OCI-LY3 (cell line): ENCODE data around the gene RMND5A.
"Not testable (repeated sequence)": the region's sequence is repeated elsewhere in the genome, so short reads cannot be mapped to it uniquely, and the experiment has no call there.

Source experiments
- H2AFZ ChIP-seq: fragments of 200-600, 300-600 bp; shearing (Covaris generic); 2 replicates; pipeline ENCODE4 v1.6.0; 2014; ENCODE audit warnings: antibody characterized with exemption, low read depth, low read length
- H3K27ac ChIP-seq: fragments of 200-600, 300-600 bp; sonication (generic); 2 replicates; pipeline ENCODE4 v1.5.1; 2014; ENCODE audit warnings: mild to moderate bottlenecking, low read length, moderate library complexity, mixed read lengths
- H3K27me3 ChIP-seq: fragments of 200-600, 300-600 bp; sonication (generic); 2 replicates; pipeline ENCODE4 v1.6.1; 2014; ENCODE audit warnings: low read depth, low read length, mixed read lengths
- H3K36me3 ChIP-seq: fragments of 200-600, 300-600 bp; sonication (generic); replicated peaks from 2 replicates; pipeline ENCODE3; 2014; ENCODE audit warnings: low read depth, low read length, mixed read lengths
- H3K4me1 ChIP-seq: fragments of 300-600, 200-600 bp; sonication (generic); 2 replicates; pipeline ENCODE4 v1.6.1; 2014; ENCODE audit warnings: low read length, mixed read lengths
- H3K4me2 ChIP-seq: fragments of 200-600, 300-600 bp; sonication (generic); 2 replicates; pipeline ENCODE4 v1.6.1; 2014; ENCODE audit warnings: low read length, mixed read lengths
- H3K4me3 ChIP-seq: fragments of 300-600, 200-600 bp; sonication (generic); 2 replicates; pipeline ENCODE4 v1.5.1; 2014; ENCODE audit warnings: antibody characterized with exemption, mild to moderate bottlenecking, low read length, moderate library complexity
- H3K79me2 ChIP-seq: fragments of 300-600, 200-600 bp; shearing (Covaris generic); 2 replicates; pipeline ENCODE4 v1.6.1; 2014; ENCODE audit warnings: mild to moderate bottlenecking, low read length, mixed read lengths
- H3K9ac ChIP-seq: fragments of 300-600, 200-600 bp; shearing (Covaris generic); 2 replicates; pipeline ENCODE4 v1.6.0; 2014; ENCODE audit warnings: mild to moderate bottlenecking, low read length, moderate library complexity
- H3K9me3 ChIP-seq: fragments of 200-600, 300-600 bp; shearing (Covaris generic); 2 replicates; pipeline ENCODE4 v1.6.1; 2014; ENCODE audit warnings: low read length, mixed read lengths; ENCODE audit not compliant: insufficient read depth
- H4K20me1 ChIP-seq: fragments of 200-600, 300-600 bp; sonication (generic); 2 replicates; pipeline ENCODE4 v1.6.1; 2016; ENCODE audit warnings: low read length, mixed read lengths; ENCODE audit not compliant: insufficient read depth
- EZH2phosphoT487 ChIP-seq: fragments of 200-600 bp; shearing (Covaris generic); IDR thresholded peaks from 2 replicates; pipeline ENCODE4 v1.6.1; 2018; ENCODE audit warnings: antibody characterized with exemption, mixed run types, low read depth
- TF ChIP-seq, protein P1 (sequence below): fragments of 200-600, 300-600 bp; sonication (generic); IDR thresholded peaks from 2 replicates; pipeline ENCODE4 v1.5.1; 2014; ENCODE audit warnings: antibody characterized with exemption, low read length, low read depth

Gene RMND5A

GRCh38 chr2:86704459-86704971 is 15.6 kb upstream of the RMND5A start:
- H3K79me2 ChIP-seq: no peaks in the 10 kb centered on the region
- H3K36me3 ChIP-seq: no peaks in the 10 kb centered on the region
- H3K9me3 ChIP-seq: no peaks in the 10 kb centered on the region
- no peak overlapping the region for H2AFZ ChIP-seq
- no peaks in the 10 kb centered on the region for H3K4me1 ChIP-seq
- no peaks in the 10 kb centered on the region for H4K20me1 ChIP-seq
- no peak for TF ChIP-seq EZH2phosphoT487
- TF ChIP-seq, protein P1, sequence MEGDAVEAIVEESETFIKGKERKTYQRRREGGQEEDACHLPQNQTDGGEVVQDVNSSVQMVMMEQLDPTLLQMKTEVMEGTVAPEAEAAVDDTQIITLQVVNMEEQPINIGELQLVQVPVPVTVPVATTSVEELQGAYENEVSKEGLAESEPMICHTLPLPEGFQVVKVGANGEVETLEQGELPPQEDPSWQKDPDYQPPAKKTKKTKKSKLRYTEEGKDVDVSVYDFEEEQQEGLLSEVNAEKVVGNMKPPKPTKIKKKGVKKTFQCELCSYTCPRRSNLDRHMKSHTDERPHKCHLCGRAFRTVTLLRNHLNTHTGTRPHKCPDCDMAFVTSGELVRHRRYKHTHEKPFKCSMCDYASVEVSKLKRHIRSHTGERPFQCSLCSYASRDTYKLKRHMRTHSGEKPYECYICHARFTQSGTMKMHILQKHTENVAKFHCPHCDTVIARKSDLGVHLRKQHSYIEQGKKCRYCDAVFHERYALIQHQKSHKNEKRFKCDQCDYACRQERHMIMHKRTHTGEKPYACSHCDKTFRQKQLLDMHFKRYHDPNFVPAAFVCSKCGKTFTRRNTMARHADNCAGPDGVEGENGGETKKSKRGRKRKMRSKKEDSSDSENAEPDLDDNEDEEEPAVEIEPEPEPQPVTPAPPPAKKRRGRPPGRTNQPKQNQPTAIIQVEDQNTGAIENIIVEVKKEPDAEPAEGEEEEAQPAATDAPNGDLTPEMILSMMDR: no peak
- H3K4me3 ChIP-seq: no peak overlapping the region
- no peak overlapping the region for H3K27ac ChIP-seq
- H3K4me2 ChIP-seq: no peak overlapping the region
- no peaks in the 10 kb centered on the region for H3K27me3 ChIP-seq
- H3K9ac ChIP-seq: no peak overlapping the region

DNA sequence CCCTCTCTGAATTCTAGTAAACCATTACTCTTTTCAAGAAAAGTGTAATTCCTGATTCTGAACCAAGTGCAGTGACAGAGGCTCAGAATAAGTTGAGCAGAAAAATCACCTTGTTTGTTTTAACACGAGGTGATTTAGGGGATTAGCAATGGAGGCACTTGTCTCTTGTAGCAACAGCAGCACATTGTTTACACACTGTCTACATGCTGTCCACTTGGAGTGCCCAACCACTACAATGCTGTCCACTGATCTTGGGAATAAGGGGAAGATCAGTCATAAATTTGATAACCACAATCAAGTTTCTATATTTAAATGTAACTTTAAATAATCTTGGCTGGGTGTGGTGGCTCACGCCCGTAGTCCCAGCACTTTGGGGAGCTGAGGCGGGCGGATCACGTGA is 13.9 kb upstream of the RMND5A start:
- no peaks in the 10 kb centered on the region for H3K9me3 ChIP-seq
- TF ChIP-seq, protein P1: no peak
- no peak for TF ChIP-seq EZH2phosphoT487
- no peak overlapping the region for H3K4me3 ChIP-seq
- no peaks in the 10 kb centered on the region for H4K20me1 ChIP-seq
- H3K4me1 ChIP-seq: no peaks in the 10 kb centered on the region
- no peaks in the 10 kb centered on the region for H3K27me3 ChIP-seq
- no peak overlapping the region for H3K27ac ChIP-seq
- H2AFZ ChIP-seq: no peak overlapping the region
- no peaks in the 10 kb centered on the region for H3K36me3 ChIP-seq
- H3K4me2 ChIP-seq: no peak overlapping the region
- H3K9ac ChIP-seq: no peak overlapping the region
- no peaks in the 10 kb centered on the region for H3K79me2 ChIP-seq

DNA sequence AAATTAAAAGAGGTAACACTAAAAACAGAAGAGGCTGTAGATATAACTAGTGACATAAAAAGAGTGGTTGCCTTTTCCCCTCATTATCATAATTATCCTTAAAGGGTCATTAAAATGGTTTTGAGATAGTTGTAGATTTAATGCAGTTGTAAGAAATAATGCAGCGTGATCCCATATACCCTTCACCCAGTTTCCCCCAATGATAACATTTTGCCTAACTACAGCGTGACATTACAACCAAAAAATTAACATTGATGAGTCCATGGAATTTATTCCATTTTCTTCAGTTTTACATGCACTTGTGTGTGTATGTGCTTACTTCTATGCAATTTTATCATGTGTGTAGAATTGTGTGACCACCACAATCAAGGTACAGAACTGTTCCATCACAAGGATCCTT is 13.2 kb upstream of the RMND5A start:
- Histone ChIP-seq H3K9me3 (no peaks in the 10 kb centered on the region), H4K20me1 (no peaks in the 10 kb centered on the region), H2AFZ (no peak overlapping the region), H3K4me3 (no peak overlapping the region), H3K27ac (no peak overlapping the region), H3K79me2 (no peaks in the 10 kb centered on the region), H3K4me1 (no peaks in the 10 kb centered on the region), H3K9ac (no peak overlapping the region), H3K27me3 (no peaks in the 10 kb centered on the region), H3K36me3 (no peaks in the 10 kb centered on the region), H3K4me2 (no peak overlapping the region)
- TF ChIP-seq, protein P1: no peak
- TF ChIP-seq EZH2phosphoT487: no peak

- H3K9ac ChIP-seq, H3K27ac ChIP-seq, H2AFZ ChIP-seq, H3K79me2 ChIP-seq, H3K9me3 ChIP-seq, H3K4me2 ChIP-seq, H3K36me3 ChIP-seq, H4K20me1 ChIP-seq, H3K4me1 ChIP-seq, H3K27me3 ChIP-seq, H3K4me3 ChIP-seq: not testable (repeated sequence)
Observed at GRCh38 chr2:86708126-86708525, 12.0 kb upstream of the RMND5A start.

- H3K4me3 ChIP-seq, H3K27me3 ChIP-seq, H3K36me3 ChIP-seq, H3K79me2 ChIP-seq, H2AFZ ChIP-seq, H3K4me2 ChIP-seq, H3K9ac ChIP-seq, H4K20me1 ChIP-seq, H3K9me3 ChIP-seq, H3K27ac ChIP-seq, H3K4me1 ChIP-seq: not testable (repeated sequence)
Observed at GRCh38 chr2:86714579-86715173, 5.4 kb upstream of the RMND5A start.

DNA sequence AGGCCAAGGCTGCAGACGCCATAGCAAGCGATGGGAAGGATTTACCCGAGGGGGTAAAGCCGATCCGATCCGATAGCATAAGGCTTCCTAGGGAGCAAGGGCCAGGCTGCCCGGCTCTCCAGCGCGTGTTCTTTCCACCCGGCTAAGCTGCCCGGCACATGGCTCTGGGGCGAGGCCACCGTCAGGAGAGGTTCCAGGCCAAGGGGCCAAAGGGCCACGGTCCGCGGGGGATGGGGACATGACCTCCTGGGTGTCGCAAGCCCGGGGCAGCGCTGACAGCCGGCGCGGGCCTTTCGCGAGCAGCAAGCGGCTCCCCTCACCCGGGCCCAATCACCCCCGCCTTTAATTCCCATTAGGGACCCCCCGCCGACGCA is 841 bp upstream of the RMND5A start:
- not testable (repeated sequence) for H3K36me3 ChIP-seq, H3K9me3 ChIP-seq, H4K20me1 ChIP-seq, H3K27ac ChIP-seq, H2AFZ ChIP-seq, H3K27me3 ChIP-seq, H3K4me2 ChIP-seq, H3K4me1 ChIP-seq
- Histone ChIP-seq H3K79me2 (peaks cover 21% of the 10 kb centered on the region), H3K9ac (peak overlapping the region; percentile 47; the same call in 1 of the 2 replicates), H3K4me3 (peak overlapping the region; percentile 80)

GRCh38 chr2:86720540-86721320 is 639 bp downstream of the RMND5A start:
- Histone ChIP-seq H3K79me2 (peaks cover 21% of the 10 kb centered on the region), H3K9ac (peak overlapping the region; percentile 75), H3K27ac (peak overlapping the region; percentile 73), H3K4me3 (peak overlapping the region; percentile 80), H3K4me2 (peak overlapping the region; percentile 72)
- not testable (repeated sequence) for H3K36me3 ChIP-seq, H4K20me1 ChIP-seq, H3K9me3 ChIP-seq, H3K4me1 ChIP-seq, H2AFZ ChIP-seq, H3K27me3 ChIP-seq
